BE2C (cell line): ENCODE measurements around the gene RAB3IL1.

Experiments
- DNase-seq: peaks from one replicate; pipeline ENCODE4 v3.0.0-alpha.2; 2020
- H3K27me3 ChIP-seq: fragments of 250-450 bp; sonication (Bioruptor Pico); 2 replicates; pipeline ENCODE4 v1.5.1; 2020; ENCODE audit warnings: mild to moderate bottlenecking
- H3K36me3 ChIP-seq: fragments of 250-450 bp; sonication (Bioruptor Pico); 2 replicates; pipeline ENCODE4 v1.5.1; 2020; ENCODE audit warnings: mild to moderate bottlenecking
- H3K4me1 ChIP-seq: fragments of 250-450 bp; sonication (Bioruptor Pico); 2 replicates; pipeline ENCODE4 v1.5.1; 2020
- H3K4me3 ChIP-seq: 2 replicates; pipeline ENCODE4 v1.5.1; 2011; ENCODE audit warnings: low read depth, low read length
- H3K9me3 ChIP-seq: fragments of 250-450 bp; sonication (Bioruptor Pico); 2 replicates; pipeline ENCODE4 v1.5.1; 2020
- TF ChIP-seq, protein P1 (sequence below): IDR thresholded peaks from 2 replicates; pipeline ENCODE4 v1.5.1; 2012; ENCODE audit warnings: mild to moderate bottlenecking, low read depth, low read length

Gene RAB3IL1

GRCh38 chr11:61874377-61874809 lies 43.0 kb downstream of the RAB3IL1 start:
- Histone ChIP-seq H3K27me3 (no peaks in the 10 kb centered on the region), H3K9me3 (no peaks in the 10 kb centered on the region), H3K4me3 (no peak overlapping the region), H3K4me1 (no peaks in the 10 kb centered on the region; the same call in 1 of the 2 replicates), H3K36me3 (no peaks in the 10 kb centered on the region)
- no peak for DNase-seq
- TF ChIP-seq, protein P1, sequence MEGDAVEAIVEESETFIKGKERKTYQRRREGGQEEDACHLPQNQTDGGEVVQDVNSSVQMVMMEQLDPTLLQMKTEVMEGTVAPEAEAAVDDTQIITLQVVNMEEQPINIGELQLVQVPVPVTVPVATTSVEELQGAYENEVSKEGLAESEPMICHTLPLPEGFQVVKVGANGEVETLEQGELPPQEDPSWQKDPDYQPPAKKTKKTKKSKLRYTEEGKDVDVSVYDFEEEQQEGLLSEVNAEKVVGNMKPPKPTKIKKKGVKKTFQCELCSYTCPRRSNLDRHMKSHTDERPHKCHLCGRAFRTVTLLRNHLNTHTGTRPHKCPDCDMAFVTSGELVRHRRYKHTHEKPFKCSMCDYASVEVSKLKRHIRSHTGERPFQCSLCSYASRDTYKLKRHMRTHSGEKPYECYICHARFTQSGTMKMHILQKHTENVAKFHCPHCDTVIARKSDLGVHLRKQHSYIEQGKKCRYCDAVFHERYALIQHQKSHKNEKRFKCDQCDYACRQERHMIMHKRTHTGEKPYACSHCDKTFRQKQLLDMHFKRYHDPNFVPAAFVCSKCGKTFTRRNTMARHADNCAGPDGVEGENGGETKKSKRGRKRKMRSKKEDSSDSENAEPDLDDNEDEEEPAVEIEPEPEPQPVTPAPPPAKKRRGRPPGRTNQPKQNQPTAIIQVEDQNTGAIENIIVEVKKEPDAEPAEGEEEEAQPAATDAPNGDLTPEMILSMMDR: no peak

GRCh38 chr11:61873588-61874376 lies 43.6 kb downstream of the RAB3IL1 start:
- no peaks in the 10 kb centered on the region for H3K36me3 ChIP-seq
- no peak overlapping the region for H3K4me3 ChIP-seq
- H3K27me3 ChIP-seq: no peaks in the 10 kb centered on the region
- DNase-seq: no peak
- H3K4me1 ChIP-seq: no peaks in the 10 kb centered on the region; the same call in 1 of the 2 replicates
- H3K9me3 ChIP-seq: no peaks in the 10 kb centered on the region
- TF ChIP-seq, protein P1: no peak

DNA sequence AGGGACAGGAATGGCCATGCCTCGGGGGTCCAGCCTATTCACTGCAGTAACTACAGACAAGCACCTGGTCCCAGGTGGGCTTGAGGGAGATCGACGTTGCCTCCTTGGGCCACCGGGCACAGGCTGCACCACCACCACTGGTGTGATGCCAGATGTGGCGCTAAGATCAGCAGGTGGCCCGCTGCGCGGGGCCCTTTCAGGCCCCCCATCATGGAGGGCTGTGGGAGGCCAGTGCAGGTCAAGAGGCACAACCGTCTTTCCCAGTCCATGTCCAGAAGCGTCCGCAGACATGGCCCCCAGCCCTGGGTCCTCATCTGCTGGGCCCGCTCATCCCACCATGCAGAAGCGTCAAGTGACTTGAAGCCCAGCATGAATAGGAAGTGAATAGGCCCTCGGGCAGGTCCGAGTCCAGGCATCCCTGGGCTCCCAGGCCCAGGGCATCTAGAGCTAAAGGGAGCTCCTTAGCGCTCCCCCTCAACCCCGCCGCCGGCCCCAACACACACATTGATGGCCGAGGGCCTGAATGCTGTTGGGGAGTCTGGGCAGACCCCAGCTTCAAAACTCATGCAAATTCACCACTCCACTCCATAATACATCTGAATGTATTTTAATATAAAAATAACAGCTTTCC lies 44.3 kb downstream of the RAB3IL1 start:
- TF ChIP-seq, protein P1: no peak
- DNase-seq: no peak
- H3K4me3 ChIP-seq: no peak overlapping the region
- no peaks in the 10 kb centered on the region for H3K36me3 ChIP-seq
- no peaks in the 10 kb centered on the region for H3K9me3 ChIP-seq
- H3K27me3 ChIP-seq: no peaks in the 10 kb centered on the region
- no peaks in the 10 kb centered on the region; the same call in 1 of the 2 replicates for H3K4me1 ChIP-seq

DNA sequence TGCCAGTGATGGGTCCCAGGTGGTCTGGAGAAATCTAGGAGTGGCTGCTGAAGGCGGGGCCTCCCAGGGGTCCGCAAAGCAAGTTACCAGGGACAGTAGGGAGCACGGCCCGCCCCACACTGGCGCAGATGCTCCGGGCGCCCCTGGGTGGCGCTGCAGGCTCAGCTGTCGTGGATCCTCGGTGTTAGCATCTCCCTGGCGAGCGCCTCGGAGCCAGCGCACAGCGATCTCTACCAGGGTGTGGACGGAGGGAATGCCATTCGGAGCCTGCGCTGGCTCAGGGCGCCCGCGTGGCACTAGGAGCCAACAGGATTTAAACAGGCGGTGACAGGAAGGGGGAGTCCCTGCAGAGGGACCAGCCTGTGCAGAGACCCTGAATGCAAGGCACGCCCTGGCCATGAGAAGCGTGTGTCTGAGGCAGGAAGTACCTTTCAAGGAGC lies 46.2 kb downstream of the RAB3IL1 start:
- H3K9me3 ChIP-seq: no peaks in the 10 kb centered on the region
- H3K4me3 ChIP-seq: peak overlapping the region; percentile 31
- no peaks in the 10 kb centered on the region; the same call in 1 of the 2 replicates for H3K4me1 ChIP-seq
- H3K27me3 ChIP-seq: no peaks in the 10 kb centered on the region
- TF ChIP-seq, protein P1: peak; percentile 74
- H3K36me3 ChIP-seq: no peaks in the 10 kb centered on the region
- DNase-seq: peak; percentile 81

DNA sequence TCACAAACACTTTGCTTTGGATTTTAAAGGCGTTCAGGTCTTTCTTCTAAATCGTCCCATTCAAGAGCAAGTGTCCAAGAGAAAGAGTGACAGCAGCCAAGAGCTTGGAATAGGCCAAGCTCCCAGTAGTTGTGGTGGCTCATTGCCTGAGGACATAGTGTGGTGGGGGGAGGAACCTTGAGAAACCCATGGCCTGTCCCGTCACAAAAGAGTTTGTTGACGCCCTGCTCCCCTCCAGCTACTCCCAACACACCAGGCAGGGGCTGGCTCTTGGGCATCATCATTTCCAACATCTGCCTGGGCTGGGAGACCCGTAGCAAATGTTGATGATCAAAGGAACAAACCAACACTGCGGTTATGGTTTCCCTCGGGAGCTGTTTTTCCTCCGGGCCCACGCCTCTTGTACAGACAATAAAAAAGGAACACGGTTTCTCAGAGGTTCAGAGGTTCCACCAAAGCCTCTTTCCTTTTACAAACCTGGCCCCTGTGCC lies 46.8 kb downstream of the RAB3IL1 start:
- H3K27me3 ChIP-seq: no peaks in the 10 kb centered on the region
- no peak overlapping the region for H3K4me3 ChIP-seq
- no peaks in the 10 kb centered on the region for H3K9me3 ChIP-seq
- TF ChIP-seq, protein P1: no peak
- no peak for DNase-seq
- no peaks in the 10 kb centered on the region for H3K36me3 ChIP-seq
- no peaks in the 10 kb centered on the region; the same call in 1 of the 2 replicates for H3K4me1 ChIP-seq
